ENCODE results near the gene AMOT. TPM values are rescaled to one million over a fixed set of nuclear protein-coding genes. Genes with fewer than 3 reads are reported as not detected.

The AMOT gene
- total and polyA plus RNA-seq, 10 of the 15 experiments (the other 5 are each of a cell fraction or from before 2014, with no cell fraction given): 0.92 to 14.5 (median 2.9) TPM

- Histone ChIP-seq H3K27ac (ENCODE audit: control insufficient read depth, insufficient read depth) (no peak overlapping the region), H3K4me3 (no peak overlapping the region), H3K9ac (ENCODE audit: control insufficient read depth, insufficient read depth, low read length) (no peak overlapping the region), H3K27me3 (replicated peaks in 1 of 2; ENCODE audit: control insufficient read depth in 2 of 2, insufficient read depth in 2 of 2, low read length in 1 of 2) (no peaks in the 10 kb centered on the region), H3K4me1 (ENCODE audit: control insufficient read depth, insufficient read depth, low read length) (peaks cover 8% of the 10 kb centered on the region), H3K36me3 (ENCODE audit: control insufficient read depth in 2 of 2, insufficient read depth in 2 of 2, low read length in 1 of 2) (no peaks in the 10 kb centered on the region), H4K20me1 (ENCODE audit: control insufficient read depth, insufficient read depth) (no peaks in the 10 kb centered on the region), H3K79me2 (ENCODE audit: control insufficient read depth, insufficient read depth, low read length) (no peaks in the 10 kb centered on the region), H3K4me2 (ENCODE audit: control insufficient read depth, insufficient read depth) (no peak overlapping the region), H3K9me3 (replicated peaks; ENCODE audit: control insufficient read depth, insufficient read depth, low read length) (no peaks in the 10 kb centered on the region), H2AFZ (ENCODE audit: control insufficient read depth, low read depth, low read length) (no peak overlapping the region)
- DNase-seq (ENCODE audit: low read depth, low spot score): no peak
- 39% methylated on average over 2 of the region's 2 CpGs for WGBS (ENCODE audit: insufficient coverage, insufficient replicate concordance, low lambda C conversion rate, missing lambda C conversion rate)
- no peak for ATAC-seq
- BruUV-seq (replicated peaks): no TSS peak
- POLR2A ChIA-PET: no interaction called here
- SMC1A ChIA-PET (ENCODE audit: uncharacterized antibody, unreplicated experiment): no interaction called here
- CTCF ChIA-PET: no interaction called here
- RAD21 ChIA-PET (ENCODE audit: unreplicated experiment): no interaction called here
- intact Hi-C loops (cut with micrococcal nuclease; ENCODE audit: unreplicated experiment): no loop called here
- FAIRE-seq: no peak
- in situ Hi-C loops (cut with MboI): loop anchor here (10.0 kb wide), 1 partner anchor 202 kb away; no protein-coding TSS in a partner anchor
- no peak for TF ChIP-seq ZNF622 (IDR thresholded peaks at IDR 0.05)
- TF ChIP-seq CHD4 (IDR thresholded peaks at IDR 0.05): no peak
- no peak for TF ChIP-seq JUNB (IDR thresholded peaks at IDR 0.05)
- no peak for TF ChIP-seq CUX1 (IDR thresholded peaks at IDR 0.05; ENCODE audit: insufficient replicate concordance, low read depth, low read length)
- TF ChIP-seq, protein P1, sequence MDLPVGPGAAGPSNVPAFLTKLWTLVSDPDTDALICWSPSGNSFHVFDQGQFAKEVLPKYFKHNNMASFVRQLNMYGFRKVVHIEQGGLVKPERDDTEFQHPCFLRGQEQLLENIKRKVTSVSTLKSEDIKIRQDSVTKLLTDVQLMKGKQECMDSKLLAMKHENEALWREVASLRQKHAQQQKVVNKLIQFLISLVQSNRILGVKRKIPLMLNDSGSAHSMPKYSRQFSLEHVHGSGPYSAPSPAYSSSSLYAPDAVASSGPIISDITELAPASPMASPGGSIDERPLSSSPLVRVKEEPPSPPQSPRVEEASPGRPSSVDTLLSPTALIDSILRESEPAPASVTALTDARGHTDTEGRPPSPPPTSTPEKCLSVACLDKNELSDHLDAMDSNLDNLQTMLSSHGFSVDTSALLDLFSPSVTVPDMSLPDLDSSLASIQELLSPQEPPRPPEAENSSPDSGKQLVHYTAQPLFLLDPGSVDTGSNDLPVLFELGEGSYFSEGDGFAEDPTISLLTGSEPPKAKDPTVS (IDR thresholded peaks at IDR 0.05; ENCODE audit: low read depth, low read length): no peak
- TF ChIP-seq IKZF2 (IDR thresholded peaks at IDR 0.05): no peak
- TF ChIP-seq, protein P2, sequence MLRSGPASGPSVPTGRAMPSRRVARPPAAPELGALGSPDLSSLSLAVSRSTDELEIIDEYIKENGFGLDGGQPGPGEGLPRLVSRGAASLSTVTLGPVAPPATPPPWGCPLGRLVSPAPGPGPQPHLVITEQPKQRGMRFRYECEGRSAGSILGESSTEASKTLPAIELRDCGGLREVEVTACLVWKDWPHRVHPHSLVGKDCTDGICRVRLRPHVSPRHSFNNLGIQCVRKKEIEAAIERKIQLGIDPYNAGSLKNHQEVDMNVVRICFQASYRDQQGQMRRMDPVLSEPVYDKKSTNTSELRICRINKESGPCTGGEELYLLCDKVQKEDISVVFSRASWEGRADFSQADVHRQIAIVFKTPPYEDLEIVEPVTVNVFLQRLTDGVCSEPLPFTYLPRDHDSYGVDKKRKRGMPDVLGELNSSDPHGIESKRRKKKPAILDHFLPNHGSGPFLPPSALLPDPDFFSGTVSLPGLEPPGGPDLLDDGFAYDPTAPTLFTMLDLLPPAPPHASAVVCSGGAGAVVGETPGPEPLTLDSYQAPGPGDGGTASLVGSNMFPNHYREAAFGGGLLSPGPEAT (IDR thresholded peaks at IDR 0.05; ENCODE audit: low read depth): no peak
- no peak for TF ChIP-seq KAT2A (conservative IDR thresholded peaks at IDR 0.05; ENCODE audit: control insufficient read depth, low read depth, low read length)
- TF ChIP-seq, protein P3, sequence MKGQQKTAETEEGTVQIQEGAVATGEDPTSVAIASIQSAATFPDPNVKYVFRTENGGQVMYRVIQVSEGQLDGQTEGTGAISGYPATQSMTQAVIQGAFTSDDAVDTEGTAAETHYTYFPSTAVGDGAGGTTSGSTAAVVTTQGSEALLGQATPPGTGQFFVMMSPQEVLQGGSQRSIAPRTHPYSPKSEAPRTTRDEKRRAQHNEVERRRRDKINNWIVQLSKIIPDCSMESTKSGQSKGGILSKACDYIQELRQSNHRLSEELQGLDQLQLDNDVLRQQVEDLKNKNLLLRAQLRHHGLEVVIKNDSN (IDR thresholded peaks at IDR 0.05; ENCODE audit: borderline replicate concordance, extremely low read length, insufficient read depth, low read depth, low read length): no peak
- no peak for TF ChIP-seq DPF2 (IDR thresholded peaks at IDR 0.05)
- no peak for TF ChIP-seq BRCA1 (IDR thresholded peaks at IDR 0.05; ENCODE audit: low read depth, low read length)
- TF ChIP-seq ZBTB4 (CRISPR knock-in tag; IDR thresholded peaks at IDR 0.05): no peak
Measured at GRCh38 chrX:112846782-112847181, 6.2 kb upstream of the AMOT start.
